Myocyte (in vitro differentiated cells): ENCODE measurements around the gene OSGIN1. TPM values are rescaled to one million over a fixed set of nuclear protein-coding genes. Genes with fewer than 3 reads are reported as not detected.

ENCODE experiments used
- DNase-seq: peaks from one replicate; pipeline ENCODE4 v3.0.0-alpha.2; 2012; ENCODE audit warnings: low read depth
- total RNA-seq: library from RNA; depleted of rRNA; stranded (reverse); fragments of >200 nt; gene quantifications from 2 replicates; pipeline ENCODE4 v1.2.3, GENCODE V29; 2014

The OSGIN1 gene
- total RNA-seq, 1 donor from 2014 or later = 7.7 TPM

DNA sequence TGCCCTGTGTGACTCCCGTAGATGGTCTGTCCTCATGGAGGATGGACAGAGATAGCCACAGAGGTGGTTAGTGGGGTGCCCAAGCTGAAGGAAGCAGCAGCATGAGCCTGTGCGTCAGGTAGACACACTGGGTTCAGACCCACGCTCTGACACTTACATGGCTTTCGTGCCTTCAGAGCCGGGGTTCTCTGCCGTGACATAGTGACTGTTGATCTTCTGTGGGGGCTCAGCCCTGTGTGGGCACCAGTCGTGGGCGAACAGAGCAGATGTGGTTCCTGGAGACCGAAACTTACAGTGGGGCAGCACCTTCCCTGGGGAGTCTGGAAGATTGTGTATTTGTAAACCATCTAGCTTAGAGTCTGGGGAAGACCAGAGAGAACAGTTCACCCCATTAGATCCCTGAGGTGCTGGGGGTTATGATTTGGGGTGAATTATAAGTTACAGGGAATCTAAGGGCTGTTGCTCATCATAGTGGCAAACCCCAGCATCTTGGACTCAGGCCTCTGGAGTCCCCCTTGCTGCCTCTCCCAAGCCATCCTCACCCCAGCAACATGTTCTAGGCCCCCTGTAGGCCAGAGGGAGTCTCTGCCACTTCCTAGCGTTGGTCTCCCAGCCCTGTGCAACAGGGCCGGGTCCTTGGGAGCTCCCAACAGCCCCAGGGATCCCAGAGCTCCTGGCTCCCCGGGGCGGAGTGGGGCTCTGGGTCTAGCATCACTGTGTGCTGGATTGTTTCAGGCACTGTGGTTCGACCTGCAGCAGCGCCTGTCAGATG is 43.6 kb downstream of the OSGIN1 start:
- no peak for DNase-seq

DNA sequence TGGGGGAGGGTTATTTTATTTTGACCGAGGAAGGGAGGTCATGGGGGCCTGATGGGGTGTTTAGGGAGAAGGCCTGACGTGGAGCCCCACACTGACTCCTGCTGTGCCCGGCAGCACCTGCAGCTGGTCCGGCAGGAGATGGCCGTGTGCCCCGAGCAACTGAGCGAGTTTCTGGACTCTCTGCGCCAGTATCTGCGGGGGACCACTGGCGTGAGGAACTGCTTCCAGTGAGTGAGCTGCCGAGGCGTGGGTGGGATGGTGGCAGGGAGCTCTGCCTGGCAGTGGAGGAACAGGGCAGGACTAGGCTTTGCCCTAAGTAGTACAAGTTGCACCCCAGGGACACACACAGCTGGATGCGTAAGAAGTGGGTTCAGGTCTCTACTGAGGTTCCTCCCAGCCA is 45.1 kb downstream of the OSGIN1 start:
- no peak for DNase-seq

DNA sequence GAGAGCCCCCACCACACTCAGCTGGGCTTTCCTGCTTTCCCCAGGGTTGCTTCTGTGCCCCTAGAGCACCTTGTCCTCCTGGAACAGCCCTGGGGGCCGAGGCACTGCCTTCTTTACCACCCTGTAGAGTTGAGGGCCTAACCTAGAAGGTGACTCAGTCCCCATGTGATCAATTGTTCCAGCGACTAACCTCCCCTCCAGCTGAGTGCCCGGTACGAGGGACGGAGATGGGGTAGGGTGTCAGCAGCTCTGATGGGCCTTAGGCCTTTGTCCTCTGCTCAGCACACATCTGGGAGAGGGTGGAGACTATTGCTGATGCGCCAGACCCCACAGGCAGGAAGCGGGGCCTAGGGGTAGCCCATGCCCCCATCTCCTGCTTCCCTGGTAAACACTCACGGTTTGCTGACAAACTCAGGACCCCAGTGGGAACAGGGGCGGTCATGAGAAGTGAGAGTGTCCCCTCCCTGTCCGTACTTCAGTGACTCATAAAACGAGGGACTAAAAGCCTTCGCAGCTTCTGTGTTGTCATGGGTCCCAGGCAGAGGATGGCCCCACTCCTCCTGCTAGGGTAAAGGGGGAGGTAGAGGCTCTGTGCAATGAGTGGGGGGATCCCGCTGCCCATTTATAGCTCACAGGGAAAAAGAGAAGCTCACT is 48.1 kb downstream of the OSGIN1 start:
- DNase-seq = no peak

DNA sequence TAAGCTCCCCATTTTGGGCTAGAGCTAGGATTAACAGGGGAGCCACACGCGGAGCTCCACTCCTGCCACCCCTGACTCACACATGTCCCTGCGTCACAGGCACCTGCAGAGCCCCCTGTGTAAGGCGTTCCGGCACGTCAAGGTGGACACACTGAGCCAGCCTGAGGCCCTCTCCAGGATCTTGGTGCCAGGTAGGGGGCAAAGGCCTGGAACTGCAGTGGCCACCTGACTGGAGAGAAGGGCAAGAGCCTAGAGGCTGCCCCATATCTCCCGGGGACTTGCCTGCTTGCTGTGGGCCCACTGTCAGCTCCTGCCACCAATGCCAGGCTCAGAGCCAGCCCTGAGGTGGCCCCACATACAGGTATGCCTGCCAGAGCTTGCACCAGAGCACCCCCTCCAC is 48.7 kb downstream of the OSGIN1 start:
- no peak for DNase-seq

DNA sequence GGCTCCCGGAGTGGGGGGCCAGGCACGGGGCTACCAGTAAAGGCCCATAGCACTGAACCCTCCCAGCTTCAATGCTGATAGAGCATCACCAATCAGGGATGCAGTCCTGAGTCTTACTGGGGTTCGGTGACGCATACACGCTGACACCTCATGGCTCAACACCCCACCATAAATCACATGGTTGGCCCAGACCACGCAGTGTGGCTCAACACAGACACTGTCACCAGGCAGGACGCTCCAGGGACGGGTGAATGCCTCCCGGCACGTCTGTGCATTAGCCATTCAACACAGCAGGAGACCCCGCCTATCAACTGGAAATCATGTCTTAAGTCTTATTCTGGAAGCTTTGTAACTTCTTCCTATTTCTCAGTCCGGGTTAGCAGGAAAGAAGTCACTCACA is 50.0 kb downstream of the OSGIN1 start:
- no peak for DNase-seq

DNA sequence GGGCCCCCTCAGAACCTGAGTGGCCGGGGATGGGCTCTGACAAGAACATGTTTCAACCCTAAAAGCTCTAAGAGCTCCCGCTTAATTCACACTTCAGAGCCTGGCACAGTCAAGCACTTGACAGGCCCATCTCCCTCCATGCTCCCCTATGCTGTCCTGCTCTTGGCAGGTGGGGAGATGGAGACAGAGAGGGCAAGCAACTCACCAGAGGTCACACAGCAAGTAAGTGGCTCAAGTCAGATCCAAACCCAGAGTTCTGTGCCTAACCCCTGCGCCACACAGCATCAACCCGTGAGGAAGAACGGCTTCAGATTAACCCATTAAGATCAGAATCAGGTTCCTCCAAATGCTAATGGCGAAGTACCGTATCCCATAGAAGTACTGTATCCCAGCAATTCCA is 51.4 kb downstream of the OSGIN1 start:
- no peak for DNase-seq

DNA sequence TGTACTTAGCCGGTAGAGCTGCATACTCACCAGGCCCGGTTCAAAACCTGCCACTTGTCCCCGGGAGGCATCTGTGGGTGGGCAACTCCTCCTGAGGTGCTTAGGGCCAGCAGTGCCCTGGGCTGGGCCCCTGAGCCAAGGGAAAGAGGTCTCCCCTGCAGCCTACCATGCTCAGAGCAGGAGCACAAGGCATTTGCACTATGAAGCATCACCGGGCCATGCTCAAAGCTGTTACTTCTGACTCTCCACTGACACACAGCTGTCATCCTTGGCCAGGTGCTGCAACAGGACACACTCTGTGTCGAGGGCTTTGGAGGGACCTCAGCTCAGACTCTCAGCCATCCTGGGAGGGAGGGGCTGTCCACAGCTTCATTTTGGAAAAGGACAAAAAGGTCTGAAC is 52.4 kb downstream of the OSGIN1 start:
- DNase-seq = no peak

DNA sequence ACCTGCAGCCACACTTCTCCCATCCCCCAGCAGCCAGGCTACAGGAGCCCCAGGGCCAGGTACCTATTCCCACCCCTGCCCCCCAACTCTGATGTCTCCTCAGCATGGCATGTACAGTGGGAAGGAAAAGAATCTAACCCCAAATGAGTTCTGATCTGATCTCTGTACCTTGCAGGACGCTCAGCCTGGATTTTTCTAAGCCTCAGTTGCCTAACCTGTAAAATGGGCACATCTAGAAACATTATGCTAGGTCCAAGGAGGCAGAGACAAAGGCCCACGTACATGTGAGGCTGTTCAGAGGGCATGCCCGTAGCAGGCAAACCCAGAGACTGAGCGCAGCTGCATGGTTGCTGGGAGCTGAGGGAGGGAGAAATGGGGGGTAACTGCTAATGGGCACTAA is 54.5 kb downstream of the OSGIN1 start:
- DNase-seq = no peak

DNA sequence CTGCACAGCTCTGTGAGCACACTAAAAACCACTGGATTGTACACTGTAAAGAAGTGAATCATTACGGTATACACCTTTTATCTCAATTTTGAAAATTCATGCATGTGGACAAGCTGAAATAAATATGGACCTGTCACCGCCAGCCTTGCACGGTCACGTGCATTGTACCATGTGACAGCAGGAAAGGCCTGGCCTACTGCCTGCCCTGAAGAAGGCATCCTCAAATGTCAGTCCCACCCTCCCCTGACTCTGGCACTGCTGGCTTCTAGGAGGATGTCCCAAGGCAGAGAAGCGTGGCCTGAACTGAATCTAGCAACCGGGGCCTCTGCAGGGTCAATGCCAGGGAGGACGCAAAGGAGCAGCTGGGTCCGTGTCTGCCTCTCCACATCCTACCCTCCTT is 54.9 kb downstream of the OSGIN1 start:
- DNase-seq = no peak

DNA sequence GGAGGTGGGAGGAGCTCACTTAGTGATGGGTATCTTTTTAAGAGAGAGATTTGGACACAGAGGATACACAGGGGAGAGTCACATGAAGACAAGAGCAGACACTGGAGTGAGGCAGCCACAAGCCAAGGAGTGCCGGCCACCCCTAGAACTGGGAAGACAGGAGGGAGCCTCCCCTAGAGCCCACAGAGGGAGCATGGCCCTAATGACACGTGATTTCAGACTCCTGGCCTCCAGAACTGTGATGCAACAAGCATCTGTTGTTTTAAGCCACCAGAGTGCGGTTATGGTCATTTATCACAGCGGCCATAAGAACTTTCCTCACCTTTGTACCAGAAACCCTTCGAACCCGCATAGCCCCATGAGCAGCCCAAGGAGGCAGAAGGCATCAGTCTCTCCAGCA is 56.2 kb downstream of the OSGIN1 start:
- no peak for DNase-seq

DNA sequence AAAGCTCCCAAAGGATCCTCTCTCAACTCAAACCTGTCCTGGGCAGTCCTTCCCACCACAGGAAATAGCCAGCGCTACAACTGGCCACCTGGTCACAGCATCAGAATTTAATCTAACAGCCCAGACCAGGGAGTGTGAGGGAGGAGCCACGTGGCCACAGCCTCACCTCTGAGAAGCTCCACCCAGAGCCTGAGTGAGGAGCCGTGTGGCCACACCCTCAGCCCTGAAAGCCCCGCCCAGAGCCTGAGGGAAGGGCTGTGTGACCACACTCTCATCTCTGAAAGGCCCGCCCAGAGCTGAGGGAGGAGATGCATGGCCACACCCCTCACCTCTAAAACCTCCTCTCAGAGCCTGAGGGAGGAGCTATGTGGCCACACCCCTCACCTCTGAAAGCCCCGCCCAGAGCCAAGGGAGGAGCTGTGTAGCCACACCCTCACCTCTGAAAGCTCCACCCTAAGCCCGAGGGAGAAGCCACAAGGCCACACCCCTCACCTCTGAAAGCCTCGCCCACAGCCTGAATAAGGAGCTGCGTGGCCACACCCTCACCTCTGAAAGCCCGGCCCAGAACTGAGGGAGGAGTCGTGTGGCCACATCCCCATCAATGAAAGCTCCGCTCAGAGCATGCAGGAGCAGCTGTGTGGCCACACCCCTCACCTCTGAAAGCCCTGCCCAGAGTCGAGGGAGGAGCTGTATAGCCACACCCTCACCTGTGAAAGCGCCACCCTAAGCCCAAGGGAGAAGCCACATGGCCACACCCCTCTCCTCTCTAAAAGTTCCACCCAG is 60.9 kb downstream of the OSGIN1 start:
- no peak for DNase-seq

DNA sequence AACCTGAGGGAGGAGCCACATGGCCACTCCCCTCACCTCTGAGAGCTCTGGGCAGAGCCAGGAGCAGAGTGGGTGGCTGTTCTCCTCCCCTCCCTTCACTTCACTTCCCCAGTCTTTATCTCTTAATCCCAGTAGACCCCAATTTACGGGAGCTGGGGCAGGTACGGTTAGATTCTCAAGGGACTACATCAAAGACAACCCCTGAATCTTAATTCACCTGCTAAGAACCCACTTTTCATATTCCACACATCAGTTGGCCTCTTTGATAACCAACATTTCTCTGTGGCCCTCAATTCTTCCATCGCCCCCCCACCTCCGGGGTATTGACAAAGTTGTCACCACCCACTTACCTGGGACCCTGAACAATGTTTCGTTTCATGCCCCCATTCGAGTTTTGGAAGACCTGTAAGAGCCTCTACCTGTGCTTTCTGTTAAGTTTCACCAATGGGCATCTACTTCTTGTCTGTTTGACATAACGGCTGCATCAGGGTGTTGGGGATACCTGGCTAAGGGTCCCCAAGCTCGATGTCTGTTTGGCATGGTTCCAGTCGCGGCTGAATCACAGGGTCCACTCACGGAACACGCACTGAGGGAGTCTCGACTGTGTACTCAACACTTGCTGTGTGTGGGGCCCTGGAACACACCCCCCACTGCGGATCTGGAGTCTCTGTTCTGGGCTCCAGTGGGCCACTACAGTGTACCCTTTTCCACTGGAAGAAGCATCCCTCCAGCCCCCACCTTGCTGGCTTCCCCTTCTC is 61.7 kb downstream of the OSGIN1 start:
- DNase-seq = no peak

DNA sequence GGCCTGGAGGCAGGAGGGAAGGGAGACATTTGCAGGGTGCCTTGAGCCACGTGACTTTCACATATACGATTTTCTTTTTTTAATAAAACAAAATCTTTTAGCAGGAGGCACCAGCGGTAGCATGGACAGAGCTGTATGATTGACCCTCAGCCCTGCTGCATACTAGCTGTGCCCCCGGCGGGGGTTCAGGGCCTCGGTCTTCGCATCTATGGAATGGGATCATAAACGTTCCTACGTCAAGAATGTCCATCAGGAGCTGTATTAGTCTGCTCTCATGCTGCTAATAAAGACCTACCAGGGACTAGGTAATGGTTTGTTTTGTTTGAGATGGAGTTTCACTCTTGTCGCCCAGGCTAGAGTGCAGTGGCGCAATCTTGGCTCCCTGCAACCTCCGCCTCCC is 62.4 kb downstream of the OSGIN1 start:
- no peak for DNase-seq

Other genes starting within 250 kb of the OSGIN1 start
- gene HSBP1, start 145.3 kb upstream of the OSGIN1 start, total RNA-seq = 16.1 and 25.5 TPM in 2 replicates
- 3.1 and 3.5 TPM in 2 replicates for gene MLYCD, start 54.1 kb upstream of the OSGIN1 start, total RNA-seq
- gene NECAB2, start 15.0 kb downstream of the OSGIN1 start, total RNA-seq = 0.16 TPM in 1 of 2 replicates, not detected in the other
- not detected in 2 replicates for gene SLC38A8, start 89.6 kb downstream of the OSGIN1 start, total RNA-seq
- 42.1 and 53.5 TPM in 2 replicates for gene MBTPS1, start 163.7 kb downstream of the OSGIN1 start, total RNA-seq
- gene HSDL1, start 191.9 kb downstream of the OSGIN1 start, total RNA-seq = 31.8 and 35.0 TPM in 2 replicates
- gene DNAAF1, start 192.1 kb downstream of the OSGIN1 start, total RNA-seq = not detected in 2 replicates
- gene TAF1C, start 233.8 kb downstream of the OSGIN1 start, total RNA-seq = 17.5 and 23.6 TPM in 2 replicates
- not detected in 2 replicates for gene ADAD2, start 237.9 kb downstream of the OSGIN1 start, total RNA-seq